Measurements from ENCODE around the gene SDK2.

Gene SDK2

GRCh38 chr17:73571511-73572130, 72.6 kb downstream of the SDK2 start:
- in situ Hi-C loops (cut with MboI; ENCODE audit: low sequenced_read_pairs, unreplicated experiment): no loop called here
- no peak for TF ChIP-seq CTCF (IDR thresholded peaks at IDR 0.05; ENCODE audit: borderline replicate concordance, control extremely low read depth, extremely low read depth, insufficient read depth, missing control alignments)
- DNase-seq (ENCODE audit: low spot score): no peak

- TF ChIP-seq CTCF (IDR thresholded peaks at IDR 0.05; ENCODE audit: borderline replicate concordance, control extremely low read depth, extremely low read depth, insufficient read depth, missing control alignments): no peak
- in situ Hi-C loops (cut with MboI; ENCODE audit: low sequenced_read_pairs, unreplicated experiment): no loop called here
- DNase-seq (ENCODE audit: low spot score): no peak
Measured at GRCh38 chr17:73569762-73570319, 74.4 kb downstream of the SDK2 start.

GRCh38 chr17:73568934-73569333, 75.3 kb downstream of the SDK2 start:
- TF ChIP-seq CTCF (IDR thresholded peaks at IDR 0.05; ENCODE audit: borderline replicate concordance, control extremely low read depth, extremely low read depth, insufficient read depth, missing control alignments): no peak
- DNase-seq (ENCODE audit: low spot score): no peak
- in situ Hi-C loops (cut with MboI; ENCODE audit: low sequenced_read_pairs, unreplicated experiment): no loop called here

GRCh38 chr17:73566905-73567782, 77.1 kb downstream of the SDK2 start:
- in situ Hi-C loops (cut with MboI; ENCODE audit: low sequenced_read_pairs, unreplicated experiment): no loop called here
- DNase-seq (ENCODE audit: low spot score): no peak
- TF ChIP-seq CTCF (IDR thresholded peaks at IDR 0.05; ENCODE audit: borderline replicate concordance, control extremely low read depth, extremely low read depth, insufficient read depth, missing control alignments): no peak

- no peak for TF ChIP-seq CTCF (IDR thresholded peaks at IDR 0.05; ENCODE audit: borderline replicate concordance, control extremely low read depth, extremely low read depth, insufficient read depth, missing control alignments)
Measured at GRCh38 chr17:73564843-73565242, 79.4 kb downstream of the SDK2 start.

GRCh38 chr17:73562896-73563295, 81.3 kb downstream of the SDK2 start:
- TF ChIP-seq CTCF (IDR thresholded peaks at IDR 0.05; ENCODE audit: borderline replicate concordance, control extremely low read depth, extremely low read depth, insufficient read depth, missing control alignments): no peak
- DNase-seq (ENCODE audit: low spot score): no peak
- in situ Hi-C loops (cut with MboI; ENCODE audit: low sequenced_read_pairs, unreplicated experiment): no loop called here

More at GRCh38 chr17:73564843-73565242, 79.4 kb downstream of the SDK2 start:
- DNase-seq (ENCODE audit: low spot score): no peak
- in situ Hi-C loops (cut with MboI; ENCODE audit: low sequenced_read_pairs, unreplicated experiment): no loop called here
